GM21717 (cell line): Measurements from ENCODE around the gene PRAC1.

ENCODE experiments used
- ATAC-seq: cut with Tn5 transposase; IDR thresholded peaks from one replicate; pipeline ENCODE4 v1.9.1; 2021; ENCODE audit warnings: mild to moderate bottlenecking, moderate library complexity; ENCODE audit not compliant: unreplicated experiment

PRAC1 gene

GRCh38 chr17:48711128-48711527 is 11.2 kb downstream of the PRAC1 start:
- no peak for ATAC-seq

GRCh38 chr17:48704361-48705248 is 17.7 kb downstream of the PRAC1 start:
- ATAC-seq, result no peak

GRCh38 chr17:48701864-48702532 is 20.3 kb downstream of the PRAC1 start:
- no peak for ATAC-seq

GRCh38 chr17:48693178-48693577 is 29.1 kb downstream of the PRAC1 start:
- ATAC-seq, result no peak

GRCh38 chr17:48692049-48692448 is 30.3 kb downstream of the PRAC1 start:
- no peak for ATAC-seq

- ATAC-seq, result no peak
Observed at GRCh38 chr17:48690655-48691054, 31.7 kb downstream of the PRAC1 start.

- ATAC-seq, result no peak
Observed at GRCh38 chr17:48681609-48682008, 40.7 kb downstream of the PRAC1 start.

- ATAC-seq, result no peak
Observed at GRCh38 chr17:48679385-48680096, 42.8 kb downstream of the PRAC1 start.

GRCh38 chr17:48678141-48678971 is 44.0 kb downstream of the PRAC1 start:
- no peak for ATAC-seq

- ATAC-seq, result no peak
Observed at GRCh38 chr17:48676963-48677558, 45.3 kb downstream of the PRAC1 start.

GRCh38 chr17:48672340-48672739 is 50.0 kb downstream of the PRAC1 start:
- no peak for ATAC-seq
